NOMO-1 treated with dmso at 0.1 percent for 144 hours (cell line): ENCODE data around the gene ASMTL.
"Not testable (repeated sequence)": the region's sequence is repeated elsewhere in the genome, so short reads cannot be mapped to it uniquely, and the experiment has no call there.

ENCODE experiments used
- DNase-seq: peaks from one replicate; lab custom pipeline; 2025; ENCODE audit not compliant: unreplicated experiment; lab: John Stamatoyannopoulos, UW

ASMTL gene

DNA sequence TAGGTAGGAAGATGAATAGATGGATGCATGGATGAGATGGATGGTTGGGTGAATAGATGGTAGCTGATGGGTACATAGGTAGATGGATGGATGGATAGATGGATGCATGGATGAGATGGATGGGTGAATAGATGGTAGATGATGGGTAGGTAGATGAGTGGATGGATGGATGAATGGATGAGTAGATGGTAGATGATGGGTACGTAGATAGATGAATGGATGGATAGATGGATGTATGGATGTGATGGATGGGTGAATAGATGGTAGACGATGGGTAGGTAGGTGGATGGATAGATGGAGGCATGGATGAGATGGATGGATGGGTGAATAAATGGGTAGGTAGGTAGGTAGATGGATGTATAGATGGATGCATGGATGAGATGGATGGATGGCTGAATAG is 46.9 kb downstream of the ASMTL start:
- not testable (repeated sequence) for DNase-seq

DNA sequence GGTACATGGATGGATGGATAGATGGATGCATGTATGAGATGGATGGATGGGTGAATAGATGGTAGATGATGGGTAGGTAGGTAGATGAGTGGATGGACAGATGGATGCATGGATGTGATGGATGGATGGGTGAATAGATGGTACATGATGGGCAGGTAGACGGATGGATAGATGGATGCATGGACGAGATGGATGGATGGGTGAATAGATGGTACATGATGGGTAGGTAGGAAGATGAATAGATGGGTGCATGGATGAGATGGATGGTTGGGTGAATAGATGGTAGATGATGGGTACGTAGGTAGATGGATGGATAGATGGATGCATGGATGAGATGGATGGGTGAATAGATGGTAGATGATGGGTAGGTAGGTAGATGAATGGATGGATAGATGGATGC is 48.8 kb downstream of the ASMTL start:
- DNase-seq, result not testable (repeated sequence)

DNA sequence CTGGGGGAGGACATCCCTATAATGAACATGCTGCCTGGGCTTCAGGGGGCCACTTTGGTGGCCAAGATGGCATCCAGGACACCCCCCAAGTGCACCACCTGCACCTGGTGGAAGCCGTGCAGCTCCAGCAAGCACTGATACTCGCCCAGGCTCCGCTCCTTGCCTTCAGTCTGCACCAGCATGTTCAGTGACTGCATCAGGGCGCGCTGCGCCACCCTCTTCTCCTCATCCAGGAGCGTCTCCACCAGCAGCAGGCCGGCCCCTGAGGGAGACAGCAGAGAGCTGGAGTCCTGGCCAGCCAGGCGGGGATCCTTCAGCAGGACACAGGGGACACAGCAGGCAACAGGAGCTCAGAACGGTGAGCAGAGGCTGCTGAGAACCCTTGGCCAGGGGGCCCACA is 49.5 kb downstream of the ASMTL start:
- DNase-seq, result no peak

DNA sequence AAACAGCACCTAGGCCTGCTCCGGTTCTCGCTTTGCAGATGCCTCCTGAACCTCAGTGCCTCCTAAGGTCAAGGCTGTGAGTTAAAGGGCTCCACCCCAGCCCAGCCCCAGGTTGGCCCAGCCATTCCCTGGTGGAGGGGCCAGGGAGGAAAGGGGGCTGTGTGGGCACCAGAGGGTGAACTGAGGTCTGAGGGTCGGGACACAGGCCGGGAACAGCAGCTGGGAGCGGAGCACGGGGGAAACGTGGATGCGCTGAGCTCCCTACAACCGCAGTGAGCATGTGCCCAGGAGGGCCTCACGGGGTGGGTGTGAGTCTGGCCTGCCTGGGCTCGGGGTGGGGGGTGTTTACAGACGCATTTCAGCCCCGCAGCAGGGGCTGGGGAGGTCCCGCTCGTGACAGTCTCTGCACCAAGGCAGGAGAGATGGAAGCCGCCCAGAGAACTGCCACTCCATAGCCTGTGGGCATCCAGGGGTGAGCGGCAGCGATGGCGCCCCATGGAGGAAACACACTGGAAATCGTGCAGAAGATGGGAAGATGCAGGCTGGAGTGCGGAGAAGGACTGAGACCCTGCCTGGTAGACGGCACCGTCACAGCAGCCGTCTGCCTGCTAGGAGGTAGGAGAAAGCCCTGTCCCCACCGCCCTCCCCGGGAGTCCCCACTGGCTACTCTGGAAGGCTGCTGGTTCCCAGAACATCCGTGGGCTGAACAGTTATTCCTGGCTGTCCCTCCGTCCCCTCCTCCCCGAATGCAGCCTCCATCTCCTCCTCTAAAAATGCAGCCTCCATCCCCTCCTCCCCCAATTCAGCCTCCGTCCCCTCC is 50.9 kb downstream of the ASMTL start:
- no peak for DNase-seq

DNA sequence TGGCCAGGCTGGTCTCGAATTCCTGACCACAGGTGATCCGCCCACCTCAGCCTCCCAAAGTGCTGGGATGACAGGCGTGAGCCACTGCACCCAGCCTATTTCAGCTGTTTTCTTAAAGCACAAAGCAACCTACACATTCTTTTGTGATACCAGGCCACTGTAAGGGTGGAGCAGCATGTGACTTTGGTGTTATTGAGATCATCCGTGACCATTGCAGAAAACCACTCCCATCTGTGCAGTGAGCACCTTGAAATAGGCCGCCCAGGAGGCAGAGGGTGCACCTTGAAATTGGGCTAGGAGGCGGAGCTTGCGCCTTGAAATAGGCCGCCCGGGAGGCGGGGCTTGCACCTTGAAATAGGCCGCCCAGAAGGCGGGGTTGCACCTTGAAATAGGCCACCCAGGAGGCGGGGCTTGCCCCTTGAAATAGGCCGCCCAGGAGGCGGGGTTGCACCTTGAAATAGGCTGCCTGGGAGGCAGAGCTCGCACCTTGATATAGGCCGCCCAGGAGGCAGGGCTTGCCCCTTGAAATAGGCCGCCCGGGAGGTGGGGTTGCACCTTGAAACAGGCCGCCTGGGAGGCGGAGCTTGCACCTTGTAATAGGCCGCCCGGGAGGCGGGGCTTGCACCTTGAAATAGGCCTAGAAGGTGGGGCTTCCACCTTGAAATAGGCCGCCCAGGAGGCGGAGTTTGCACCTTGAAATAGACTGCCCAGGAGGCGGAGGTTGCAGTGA is 51.8 kb downstream of the ASMTL start:
- no peak for DNase-seq

DNA sequence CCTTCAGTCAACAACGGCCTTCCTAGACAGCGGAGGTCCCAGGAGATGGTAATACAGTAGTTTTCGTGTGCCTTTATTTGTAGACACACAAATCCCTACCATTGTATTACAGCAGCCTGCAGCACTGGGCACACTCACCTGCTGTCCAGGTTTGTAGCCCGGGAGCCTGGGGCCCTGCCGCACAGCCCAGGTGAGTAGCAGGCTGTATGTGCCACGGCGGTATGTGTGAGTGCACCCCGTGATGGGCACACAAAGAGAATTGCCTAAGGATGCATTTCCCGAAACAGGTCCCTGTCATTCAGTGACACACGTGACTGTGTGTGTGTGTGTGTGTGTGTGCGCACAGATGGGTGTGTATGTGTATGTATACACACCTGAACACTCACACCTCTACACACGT is 52.7 kb downstream of the ASMTL start:
- no peak for DNase-seq

DNA sequence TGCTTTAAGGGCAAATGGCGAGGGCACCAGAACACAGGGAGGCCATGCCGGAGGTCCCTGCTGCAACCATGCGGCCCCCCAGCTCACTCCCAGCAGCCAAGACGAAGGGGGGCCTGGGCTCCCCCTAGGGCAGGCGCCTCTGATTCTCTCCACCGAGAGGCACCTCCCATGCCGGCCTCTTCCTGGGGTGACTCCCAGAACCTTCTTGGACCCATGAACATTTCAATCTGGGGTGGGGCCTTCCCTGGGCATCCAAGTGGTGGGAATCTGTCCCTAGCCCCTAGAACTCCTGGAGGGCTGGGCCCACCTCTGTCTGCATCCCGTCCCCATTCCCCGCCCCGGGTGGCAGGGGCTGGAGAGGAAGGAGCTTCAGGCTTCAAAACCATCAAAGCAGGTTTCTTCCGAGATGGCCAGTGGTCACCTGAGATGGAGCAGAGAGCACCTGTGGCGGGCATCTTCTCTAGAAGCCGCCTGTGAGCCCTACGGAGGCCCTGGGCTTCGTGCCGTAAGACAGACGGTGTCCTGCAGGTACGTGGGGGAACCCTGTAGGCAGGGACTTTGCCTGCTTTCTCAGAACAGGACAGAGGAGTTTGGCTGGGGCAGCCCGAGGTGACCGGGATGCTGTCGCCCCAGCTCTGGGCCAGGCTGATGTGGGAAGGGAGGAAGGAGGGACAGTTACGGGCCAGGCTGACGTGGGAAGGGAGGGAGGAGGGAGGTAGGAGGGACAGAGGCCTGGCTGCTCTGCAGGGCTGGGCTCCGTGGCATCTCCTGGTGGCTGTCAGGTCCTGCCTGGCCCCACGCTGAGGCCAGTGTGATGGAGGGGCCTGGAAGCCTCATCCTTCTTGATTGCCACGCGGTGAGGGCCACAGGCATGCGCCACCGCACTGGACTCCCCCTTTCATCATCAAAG is 54.0 kb downstream of the ASMTL start:
- DNase-seq, result no peak

DNA sequence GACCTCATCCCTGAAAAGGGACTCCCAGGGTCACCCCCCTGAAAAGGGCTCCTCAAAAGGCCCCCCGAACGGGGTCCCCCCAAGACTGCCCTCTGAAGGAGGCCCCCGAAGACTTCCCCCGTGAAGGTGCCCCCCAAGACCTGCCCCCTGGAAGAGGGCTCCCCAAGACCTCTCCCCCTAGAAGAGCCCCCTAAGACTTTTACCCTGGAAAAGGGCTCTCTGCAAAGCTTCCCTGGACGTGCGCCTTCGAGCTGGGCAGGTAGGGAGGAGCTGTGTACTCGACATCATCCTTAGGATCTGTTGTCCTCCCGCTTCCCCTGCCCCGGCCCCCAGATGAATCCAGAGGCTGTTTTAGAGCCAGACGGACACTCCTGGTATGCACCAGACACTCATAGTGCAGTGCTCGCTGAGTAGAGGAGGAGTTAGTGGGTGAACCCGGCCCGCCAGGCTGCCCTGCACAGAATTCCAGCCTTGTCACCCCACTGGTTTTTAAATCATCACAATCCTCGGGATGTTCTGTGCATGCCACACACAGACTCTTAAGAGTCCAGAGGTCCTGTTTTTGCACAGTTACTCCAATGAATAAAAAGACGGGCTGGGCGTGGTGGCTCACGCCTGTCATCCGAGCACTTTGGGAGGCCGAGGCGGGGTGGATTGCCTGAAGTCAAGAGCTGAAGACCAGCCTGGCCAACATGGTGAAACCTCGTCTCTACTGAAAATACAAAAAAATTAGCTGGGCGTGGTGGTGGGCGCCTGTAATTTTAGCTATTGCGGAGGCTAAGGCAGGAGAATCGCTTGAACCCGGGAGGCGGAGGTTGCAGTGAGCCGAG is 55.1 kb downstream of the ASMTL start:
- no peak for DNase-seq

DNA sequence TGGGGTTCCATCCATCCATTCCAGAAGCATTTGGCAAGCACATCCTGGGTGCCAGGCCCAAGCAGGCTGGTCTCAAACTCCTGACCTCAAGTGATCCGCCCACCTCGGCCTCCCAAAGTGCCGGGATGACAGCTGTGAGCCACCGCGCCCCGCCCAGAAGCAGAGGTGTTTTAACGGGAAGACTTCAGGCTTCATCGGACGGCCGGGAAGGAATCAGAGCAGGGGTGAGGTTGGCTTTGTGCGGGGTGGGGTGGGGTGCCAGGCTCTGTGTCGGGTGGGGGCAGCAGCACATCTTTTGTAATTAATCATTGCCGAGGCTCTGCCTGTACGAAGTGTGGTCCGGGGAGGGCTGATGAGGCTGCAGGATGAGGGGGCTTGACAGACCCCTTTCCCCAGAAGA is 55.7 kb downstream of the ASMTL start:
- no peak for DNase-seq

DNA sequence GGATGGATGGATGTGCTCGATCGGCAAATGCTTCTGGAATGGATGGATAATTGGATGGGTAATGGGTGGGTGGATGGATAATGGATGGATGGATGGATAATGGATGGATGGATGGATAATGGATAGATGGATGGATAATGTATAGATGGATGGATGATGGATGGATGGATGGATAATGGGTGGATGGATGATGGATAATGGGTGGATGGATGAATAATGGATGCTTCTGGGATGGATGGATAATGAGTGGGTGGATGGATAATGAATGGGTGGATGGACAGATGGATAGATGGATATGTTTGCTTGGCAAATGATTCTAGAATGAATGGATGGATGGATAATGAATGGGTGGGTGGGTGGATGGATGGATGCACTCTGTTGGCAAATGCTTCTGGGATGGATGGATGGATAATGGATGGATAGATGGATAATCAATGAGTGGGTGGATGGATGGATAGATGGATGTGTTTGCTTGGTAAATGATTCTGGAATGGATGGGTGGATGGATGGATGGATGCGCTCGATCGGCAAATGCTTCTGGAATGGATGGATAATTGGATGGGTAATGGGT is 57.0 kb downstream of the ASMTL start:
- DNase-seq, result no peak

DNA sequence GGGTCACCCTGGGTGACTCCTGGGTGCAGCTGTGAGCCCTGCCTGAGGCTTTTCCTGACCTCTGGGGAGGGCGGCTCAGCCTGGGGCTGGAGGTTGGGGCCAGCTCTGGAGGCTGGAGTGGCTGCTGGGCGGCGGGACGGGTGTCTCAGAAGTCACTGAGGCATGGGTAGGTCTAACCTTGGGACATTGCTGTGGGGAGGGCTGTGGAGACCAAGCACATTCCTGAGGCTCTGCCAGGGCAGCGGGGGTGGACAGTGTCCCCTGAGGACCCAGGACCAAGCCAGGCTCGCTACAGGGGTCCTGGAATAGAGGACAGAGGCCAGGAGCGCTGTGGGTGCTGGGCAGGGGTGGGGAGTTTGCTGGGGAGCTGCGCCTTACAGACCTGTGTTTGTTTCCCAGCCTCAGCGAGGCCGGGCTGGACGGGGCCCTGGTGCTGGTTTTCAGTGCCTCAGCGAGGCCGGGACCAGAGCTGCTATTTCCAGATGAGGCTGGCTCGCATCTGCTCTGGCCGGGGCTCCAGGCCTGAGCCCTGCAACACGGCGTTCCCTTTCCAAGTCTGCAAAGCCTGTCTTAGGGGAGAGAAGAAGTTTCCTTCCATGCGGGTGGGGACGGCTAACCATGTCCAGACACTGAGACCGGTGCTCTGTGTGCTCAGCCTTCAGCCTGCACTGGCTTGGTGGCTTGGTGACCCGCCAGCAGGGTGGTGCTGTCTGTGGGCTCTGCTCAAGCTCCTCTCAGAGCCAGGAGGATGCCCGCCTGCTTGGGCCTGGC is 57.8 kb downstream of the ASMTL start:
- no peak for DNase-seq

DNA sequence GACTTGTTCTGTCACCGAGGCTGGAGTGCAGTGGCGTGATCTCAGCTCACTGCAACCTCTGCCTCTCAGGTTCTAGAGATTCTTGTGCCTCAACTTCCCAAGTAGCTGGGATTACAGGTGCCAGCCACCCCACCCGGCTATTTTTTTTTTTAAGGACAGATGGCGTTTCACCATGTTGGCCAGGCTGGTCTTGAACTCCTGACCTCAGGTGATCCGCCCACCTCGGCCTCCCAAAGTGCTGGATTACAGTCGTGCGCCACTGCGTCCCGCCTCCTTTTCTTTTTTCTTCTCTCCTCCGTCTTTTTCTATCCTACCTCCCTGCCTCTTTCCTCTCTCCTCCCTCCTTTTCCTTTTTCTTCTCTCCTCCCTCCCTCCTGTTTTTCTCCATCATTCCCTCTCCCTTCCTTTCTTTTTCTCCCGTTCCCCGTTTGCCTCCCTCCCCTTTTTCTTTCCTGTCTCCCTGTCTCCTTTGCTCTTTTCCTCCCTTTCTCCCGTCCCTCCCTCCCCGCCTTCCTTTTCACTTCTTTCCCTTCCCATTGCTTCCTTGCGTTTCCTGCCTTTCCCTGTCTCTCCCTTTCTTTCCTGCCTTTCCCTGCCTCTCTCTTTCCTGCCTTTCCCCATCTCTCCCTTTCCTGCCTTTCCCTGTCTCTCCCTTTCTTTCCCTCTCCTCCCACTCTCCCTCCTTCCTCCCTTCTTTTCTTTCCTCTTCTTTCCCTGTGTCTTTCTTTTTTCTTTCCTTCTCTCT is 58.7 kb downstream of the ASMTL start:
- DNase-seq, result no peak

DNA sequence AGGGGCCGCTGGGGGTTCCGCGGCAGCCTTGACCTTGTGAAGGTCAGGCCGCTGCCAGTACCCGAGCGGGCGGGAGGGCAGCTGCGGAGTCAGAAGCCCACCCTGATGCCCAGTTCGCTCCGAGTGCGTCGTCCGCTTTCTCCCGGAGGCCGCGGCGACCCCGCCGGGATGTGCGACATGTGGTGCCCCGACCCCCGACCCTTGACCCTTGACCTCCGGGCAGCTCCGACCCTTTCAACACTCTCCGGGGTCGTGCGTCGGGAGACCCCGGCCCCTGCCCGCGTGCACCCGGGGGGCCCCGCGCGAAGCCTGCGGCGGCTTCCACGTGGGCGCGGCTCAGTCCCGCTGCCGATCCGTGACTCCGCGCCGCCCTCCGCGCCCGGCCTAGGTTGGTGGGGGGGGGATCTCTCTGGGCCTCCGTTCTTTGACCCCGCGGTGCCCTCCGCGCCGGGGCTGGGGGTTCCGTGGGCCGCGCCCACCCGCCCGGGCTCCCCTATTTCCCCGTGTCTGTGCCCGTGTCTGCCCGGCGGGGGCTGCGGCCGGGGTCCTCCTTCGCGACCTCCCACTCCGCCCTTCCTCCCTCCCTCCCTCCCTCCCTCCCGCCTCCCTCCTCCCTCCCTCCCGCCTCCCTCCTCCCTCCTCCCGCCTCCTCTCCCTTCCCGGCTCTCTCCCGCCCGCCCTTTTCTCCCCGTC is 60.2 kb downstream of the ASMTL start:
- no peak for DNase-seq

DNA sequence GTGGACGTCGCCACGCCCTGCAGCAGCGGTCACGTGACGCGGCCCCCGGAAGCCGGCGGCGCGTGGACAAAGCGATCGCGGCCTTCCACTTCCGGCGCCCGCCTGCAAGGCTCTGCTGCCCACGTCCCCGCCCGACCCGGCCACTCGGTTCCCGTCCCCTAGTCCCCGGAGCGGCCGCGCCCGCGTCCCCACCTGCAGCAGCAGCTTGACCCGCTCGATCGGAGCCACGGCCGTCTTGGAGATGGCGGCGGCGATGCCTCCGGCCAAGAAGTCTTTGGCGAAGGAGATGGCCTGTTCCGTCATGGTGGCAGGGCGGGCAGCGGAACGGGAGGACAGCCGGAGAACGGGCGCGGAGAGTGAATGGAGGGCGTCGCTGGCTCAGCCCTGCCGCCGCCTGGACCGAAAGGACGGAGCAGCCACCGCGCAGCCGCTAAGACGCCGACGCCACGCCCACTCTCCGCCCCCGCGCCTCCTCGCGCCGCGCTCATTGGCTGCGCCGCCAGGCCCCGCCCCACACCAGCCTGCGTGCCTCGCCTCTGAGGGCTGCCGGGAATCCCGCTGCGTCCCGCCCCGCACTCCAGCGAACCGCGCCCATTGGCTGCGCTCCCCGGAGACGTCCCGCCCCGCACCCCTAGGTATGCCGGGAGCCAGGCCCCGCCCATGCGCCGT is 60.9 kb downstream of the ASMTL start, which contains the start of gene SLC25A6:
TSS of gene SLC25A6 (minus strand) at position 407 of the 669 bp plus-strand sequence. CDS start at position 303, 104 bp downstream.
- DNase-seq, result no peak

DNA sequence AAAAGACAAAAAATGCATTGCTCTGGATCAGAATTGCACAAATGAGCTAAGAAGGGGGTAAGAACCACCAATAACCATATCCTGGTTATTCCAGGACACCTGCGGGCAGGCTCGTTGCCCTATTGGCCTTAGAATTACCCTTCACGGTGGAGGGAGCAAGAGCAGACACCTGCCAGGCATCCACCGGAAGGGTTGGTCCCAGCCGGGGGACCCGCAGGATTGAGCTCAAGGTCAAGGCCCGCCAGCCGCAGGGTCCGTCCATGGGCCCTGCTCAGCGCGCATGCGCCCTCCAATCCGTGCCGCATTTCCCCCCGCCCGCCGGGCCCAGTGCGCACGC is 61.4 kb downstream of the ASMTL start:
- DNase-seq, result no peak

DNA sequence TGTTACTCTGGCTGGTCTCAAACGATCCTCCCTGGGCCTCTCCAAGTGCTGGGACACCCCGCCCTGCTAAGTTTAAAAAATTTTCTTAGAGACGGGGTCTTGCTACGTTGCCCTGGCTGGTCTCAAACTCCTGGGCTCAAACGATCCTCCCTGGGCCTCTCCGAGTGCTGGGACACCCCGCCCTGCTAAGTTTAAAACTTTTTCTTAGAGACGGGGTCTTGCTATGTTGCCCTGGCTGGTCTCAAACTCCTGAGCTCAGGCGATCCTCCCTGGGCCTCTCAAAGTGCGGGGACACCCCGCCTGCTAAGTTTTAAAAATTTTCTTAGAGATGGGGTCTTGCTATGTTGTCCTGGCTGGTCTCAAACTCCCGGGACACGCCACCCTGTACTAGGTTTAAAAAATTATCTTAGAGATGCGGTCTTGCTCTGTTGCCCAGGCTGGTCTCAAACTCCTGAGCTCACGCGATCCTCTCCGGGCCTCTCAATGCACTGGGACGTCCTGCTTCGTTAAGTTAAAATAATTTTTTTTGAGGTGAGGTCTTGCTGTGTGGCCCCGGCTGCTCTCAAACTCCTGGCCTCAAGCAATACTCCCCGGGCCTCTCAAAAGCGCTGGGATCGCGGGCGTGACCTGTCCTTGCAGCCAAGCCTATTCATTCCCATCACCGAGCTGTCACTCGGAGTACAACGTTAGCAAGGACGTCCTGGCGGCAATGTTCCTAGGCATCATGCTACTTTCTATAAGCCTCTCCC is 61.9 kb downstream of the ASMTL start:
- no peak for DNase-seq

DNA sequence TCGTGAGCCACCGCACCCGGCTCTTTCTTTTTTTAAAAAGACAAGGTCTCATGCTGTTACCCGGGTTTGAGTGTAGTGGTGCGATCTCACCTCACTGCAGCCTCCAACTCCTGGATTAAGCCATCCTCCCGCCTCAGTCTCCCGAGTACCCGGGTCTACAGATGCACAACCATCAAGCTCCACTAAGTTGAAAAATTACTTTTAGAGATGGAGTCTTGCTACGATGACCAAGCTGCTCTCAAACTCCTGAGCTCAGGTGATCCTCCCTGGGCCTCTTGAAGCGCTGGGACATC is 62.8 kb downstream of the ASMTL start:
- no peak for DNase-seq
